GM20000 (cell line): ENCODE results near the gene MFAP3.

Experiments
- DNase-seq: peaks from one replicate; pipeline ENCODE4 v3.0.0; 2012; ENCODE audit warnings: low spot score
- CTCF ChIP-seq: IDR thresholded peaks from 2 replicates; pipeline ENCODE4 v1.5.1; 2012; ENCODE audit warnings: mild to moderate bottlenecking, control low read depth; ENCODE audit errors: extremely low read depth, missing control alignments

The MFAP3 gene

DNA sequence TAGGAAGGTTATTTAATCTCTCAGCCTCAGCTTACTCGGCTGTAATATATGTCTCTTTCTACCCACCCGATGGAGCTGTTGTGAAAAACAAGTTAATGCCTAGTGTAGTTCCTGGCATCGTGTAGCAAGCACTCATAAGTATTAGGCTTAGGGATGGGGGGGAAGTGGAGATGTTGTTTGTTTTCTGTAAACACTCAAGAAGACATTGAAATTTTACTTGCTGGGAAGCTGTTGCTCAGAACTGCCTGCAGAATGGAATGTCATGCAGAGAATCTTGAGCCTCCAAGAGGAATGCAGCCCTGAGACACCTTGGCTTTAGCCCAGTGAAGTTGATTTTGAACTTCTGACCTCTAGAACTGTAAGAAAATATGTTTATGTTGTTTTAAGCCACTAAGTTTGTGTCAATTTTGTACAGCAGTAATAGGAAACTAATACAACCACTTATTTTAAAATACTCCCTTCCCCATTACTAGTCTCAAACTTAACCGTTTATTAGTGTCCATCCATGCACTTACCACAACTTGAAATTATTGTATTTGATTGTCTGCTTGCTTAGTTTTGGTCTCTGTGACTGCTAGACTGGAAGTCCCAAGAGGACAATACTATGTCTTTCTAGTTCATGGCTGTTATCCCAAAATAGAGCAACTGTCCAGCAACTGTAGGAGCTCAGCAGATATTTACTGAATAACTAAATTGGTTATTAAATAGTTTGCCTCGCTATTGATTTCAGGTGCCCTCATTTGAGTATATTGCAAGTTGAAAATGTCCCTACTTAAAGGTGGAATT lies 53.8 kb downstream of the MFAP3 start:
- DNase-seq: no peak
- no peak for TF ChIP-seq CTCF

DNA sequence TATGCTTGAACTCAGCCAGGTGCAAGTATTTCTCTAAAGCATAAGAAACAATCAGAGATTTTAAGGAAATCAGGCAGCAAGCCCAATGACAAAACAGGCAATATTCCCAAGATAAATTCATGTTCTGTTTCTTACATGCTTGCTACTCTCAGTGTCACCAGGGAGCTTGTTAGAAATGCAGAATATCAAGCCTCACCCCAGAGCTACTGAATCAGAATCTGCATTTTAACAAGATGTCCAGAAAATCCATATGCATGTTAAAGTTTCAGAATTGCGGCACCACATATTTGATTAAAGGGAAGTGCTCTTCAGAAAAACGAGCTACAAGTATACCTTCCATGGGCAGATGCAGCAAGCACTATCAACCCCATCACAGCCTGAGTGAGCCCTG lies 54.4 kb downstream of the MFAP3 start:
- TF ChIP-seq CTCF: no peak
- no peak for DNase-seq

GRCh38 chr5:154095904-154096303 lies 57.1 kb downstream of the MFAP3 start:
- no peak for TF ChIP-seq CTCF
- no peak for DNase-seq

DNA sequence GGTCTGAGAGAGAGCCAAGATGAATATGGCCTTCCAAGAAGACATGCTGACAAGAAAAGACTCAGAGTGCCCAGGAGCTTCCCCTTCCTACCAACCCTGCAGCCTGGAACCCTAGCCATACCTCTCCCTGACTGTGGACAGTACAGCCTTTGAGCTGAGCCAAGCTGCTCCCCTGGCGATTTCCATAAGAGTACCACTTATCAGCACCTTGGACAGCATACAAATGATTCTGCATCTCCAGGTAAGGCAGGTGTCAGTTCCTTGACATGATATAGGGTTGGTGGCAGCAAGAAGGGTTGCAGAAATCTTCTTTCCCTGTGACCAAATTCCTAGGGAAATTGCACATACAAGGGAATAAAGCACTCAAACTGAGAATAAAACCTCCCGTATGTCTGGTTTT lies 58.3 kb downstream of the MFAP3 start:
- TF ChIP-seq CTCF: no peak
- no peak for DNase-seq

- TF ChIP-seq CTCF: no peak
- DNase-seq: no peak
These were observed 59.7 kb downstream of the MFAP3 start for GRCh38 chr5:154098465-154098864.

DNA sequence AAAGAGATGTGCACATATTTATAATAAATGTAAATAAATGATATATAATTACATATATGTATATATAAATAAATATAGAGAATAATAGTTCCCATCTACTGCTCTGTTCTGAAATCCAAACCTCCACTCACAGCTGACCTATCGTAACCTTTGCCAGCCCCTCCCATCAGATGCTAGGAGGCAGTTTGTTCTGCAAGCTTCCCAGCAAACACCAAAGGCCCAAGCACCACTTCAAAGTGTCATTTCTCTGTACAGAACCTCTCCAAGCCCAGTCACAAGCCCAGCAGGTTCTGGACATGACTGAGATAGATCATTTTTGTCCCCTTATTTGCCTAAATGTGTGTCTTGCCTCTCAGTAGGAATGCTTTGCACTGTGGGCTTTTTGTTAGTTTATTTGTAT lies 62.4 kb downstream of the MFAP3 start:
- no peak for DNase-seq
- no peak for TF ChIP-seq CTCF

DNA sequence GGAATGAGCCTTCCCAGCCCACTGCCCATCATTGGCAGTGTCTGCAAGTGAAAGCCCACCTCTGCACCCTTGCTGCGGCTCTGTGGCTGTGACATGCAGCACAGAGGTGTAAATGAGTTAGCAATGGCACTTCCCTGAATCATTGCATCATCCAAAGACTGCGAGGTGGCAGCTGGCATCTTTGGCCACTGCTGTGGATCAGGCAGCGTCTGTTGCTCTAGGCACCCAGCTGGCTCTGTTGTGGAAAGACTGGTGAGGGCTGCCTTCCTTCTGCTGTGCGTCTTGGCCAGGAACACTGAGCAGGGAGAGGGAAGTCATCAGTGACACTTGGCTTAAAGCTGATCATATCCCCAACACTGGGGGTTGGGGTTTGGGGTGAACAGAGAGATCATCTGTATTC lies 64.5 kb downstream of the MFAP3 start:
- TF ChIP-seq CTCF: no peak
- no peak for DNase-seq
